Measurements from ENCODE around the gene FZD1.

Gene FZD1

GRCh38 chr7:91264046-91264923, at the start of gene FZD1:
TSS of gene FZD1 (plus strand) at chr7:91264433. CDS start at chr7:91264881, 448 bp downstream.
- in situ Hi-C loops (cut with HindIII; ENCODE audit: low pct_unique_long_range_greater_than_20kb, low sequenced_read_pairs), result no loop called here
- TF ChIP-seq JUND (IDR thresholded peaks at IDR 0.05; ENCODE audit: low read depth), result no peak

GRCh38 chr7:91226411-91226810, 37.8 kb upstream of the FZD1 start:
- in situ Hi-C loops (cut with HindIII; ENCODE audit: low pct_unique_long_range_greater_than_20kb, low sequenced_read_pairs), result no loop called here
- no peak for DNase-seq (ENCODE audit: low read depth in 1 of 2, low spot score in 1 of 2)
- no peak for TF ChIP-seq JUND (IDR thresholded peaks at IDR 0.05; ENCODE audit: low read depth)

More at GRCh38 chr7:91264046-91264923, at the start of gene FZD1:
- peak; percentile 82 to 98 for DNase-seq (ENCODE audit: low read depth in 1 of 2, low spot score in 1 of 2)

- DNase-seq (ENCODE audit: low read depth in 1 of 2, low spot score in 1 of 2), result no peak
- in situ Hi-C loops (cut with HindIII; ENCODE audit: low pct_unique_long_range_greater_than_20kb, low sequenced_read_pairs), result no loop called here
- no peak for TF ChIP-seq JUND (IDR thresholded peaks at IDR 0.05; ENCODE audit: low read depth)
Measured at GRCh38 chr7:91228327-91228726, 35.9 kb upstream of the FZD1 start.

GRCh38 chr7:91228927-91229558, 35.2 kb upstream of the FZD1 start:
- TF ChIP-seq JUND (IDR thresholded peaks at IDR 0.05; ENCODE audit: low read depth), result no peak
- no peak for DNase-seq (ENCODE audit: low read depth in 1 of 2, low spot score in 1 of 2)
- in situ Hi-C loops (cut with HindIII; ENCODE audit: low pct_unique_long_range_greater_than_20kb, low sequenced_read_pairs), result no loop called here

- TF ChIP-seq JUND (IDR thresholded peaks at IDR 0.05; ENCODE audit: low read depth), result no peak
- no peak for DNase-seq (ENCODE audit: low read depth in 1 of 2, low spot score in 1 of 2)
- in situ Hi-C loops (cut with HindIII; ENCODE audit: low pct_unique_long_range_greater_than_20kb, low sequenced_read_pairs), result no loop called here
Measured at GRCh38 chr7:91230100-91230499, 34.1 kb upstream of the FZD1 start.

GRCh38 chr7:91230503-91230902, 33.7 kb upstream of the FZD1 start:
- no peak for TF ChIP-seq JUND (IDR thresholded peaks at IDR 0.05; ENCODE audit: low read depth)
- in situ Hi-C loops (cut with HindIII; ENCODE audit: low pct_unique_long_range_greater_than_20kb, low sequenced_read_pairs), result no loop called here

GRCh38 chr7:91233212-91233611, 31.0 kb upstream of the FZD1 start:
- TF ChIP-seq JUND (IDR thresholded peaks at IDR 0.05; ENCODE audit: low read depth), result no peak
- DNase-seq (ENCODE audit: low read depth in 1 of 2, low spot score in 1 of 2), result no peak
- in situ Hi-C loops (cut with HindIII; ENCODE audit: low pct_unique_long_range_greater_than_20kb, low sequenced_read_pairs), result no loop called here

More at GRCh38 chr7:91230503-91230902, 33.7 kb upstream of the FZD1 start:
- DNase-seq (ENCODE audit: low read depth in 1 of 2, low spot score in 1 of 2), result no peak

- in situ Hi-C loops (cut with HindIII; ENCODE audit: low pct_unique_long_range_greater_than_20kb, low sequenced_read_pairs), result no loop called here
- TF ChIP-seq JUND (IDR thresholded peaks at IDR 0.05; ENCODE audit: low read depth), result no peak
- no peak for DNase-seq (ENCODE audit: low read depth in 1 of 2, low spot score in 1 of 2)
Measured at GRCh38 chr7:91235211-91235832, 28.9 kb upstream of the FZD1 start.

GRCh38 chr7:91239171-91239604, 25.0 kb upstream of the FZD1 start:
- DNase-seq (ENCODE audit: low read depth in 1 of 2, low spot score in 1 of 2), result no peak
- TF ChIP-seq JUND (IDR thresholded peaks at IDR 0.05; ENCODE audit: low read depth), result no peak
- in situ Hi-C loops (cut with HindIII; ENCODE audit: low pct_unique_long_range_greater_than_20kb, low sequenced_read_pairs), result no loop called here

- no peak for DNase-seq (ENCODE audit: low read depth in 1 of 2, low spot score in 1 of 2)
- TF ChIP-seq JUND (IDR thresholded peaks at IDR 0.05; ENCODE audit: low read depth), result no peak
- in situ Hi-C loops (cut with HindIII; ENCODE audit: low pct_unique_long_range_greater_than_20kb, low sequenced_read_pairs), result no loop called here
Measured at GRCh38 chr7:91239772-91240171, 24.5 kb upstream of the FZD1 start.

- in situ Hi-C loops (cut with HindIII; ENCODE audit: low pct_unique_long_range_greater_than_20kb, low sequenced_read_pairs), result no loop called here
- DNase-seq (ENCODE audit: low read depth in 1 of 2, low spot score in 1 of 2), result no peak
- TF ChIP-seq JUND (IDR thresholded peaks at IDR 0.05; ENCODE audit: low read depth), result no peak
Measured at GRCh38 chr7:91240376-91240941, 23.8 kb upstream of the FZD1 start.

GRCh38 chr7:91242097-91242844, 22.0 kb upstream of the FZD1 start:
- no peak for DNase-seq (ENCODE audit: low read depth in 1 of 2, low spot score in 1 of 2)
- in situ Hi-C loops (cut with HindIII; ENCODE audit: low pct_unique_long_range_greater_than_20kb, low sequenced_read_pairs), result no loop called here
- no peak for TF ChIP-seq JUND (IDR thresholded peaks at IDR 0.05; ENCODE audit: low read depth)
